Ramos (cell line): Measurements from ENCODE around the gene CDHR3.
"Not testable (repeated sequence)": the region's sequence is repeated elsewhere in the genome, so short reads cannot be mapped to it uniquely, and the experiment has no call there.

ENCODE experiments used
- in situ Hi-C: fragments of 300-500 bp; cut with MboI; formaldehyde crosslinking; loops from one replicate; pipeline ENCODE4 v1.14.3; 2022; ENCODE audit warnings: low sequenced_read_pairs; ENCODE audit not compliant: unreplicated experiment

The CDHR3 gene

GRCh38 chr7:105958012-105958411, 5.1 kb upstream of the CDHR3 start:
- in situ Hi-C loops: no loop called here

- in situ Hi-C loops: no loop called here
Observed at GRCh38 chr7:105962353-105962752, 711 bp upstream of the CDHR3 start.

- in situ Hi-C loops: no loop called here
Observed at GRCh38 chr7:105971845-105972244, 8.8 kb downstream of the CDHR3 start.

- in situ Hi-C loops: no loop called here
Observed at GRCh38 chr7:105972276-105972675, 9.2 kb downstream of the CDHR3 start.

GRCh38 chr7:105974471-105974870, 11.4 kb downstream of the CDHR3 start:
- in situ Hi-C loops: no loop called here

- in situ Hi-C loops: no loop called here
Observed at GRCh38 chr7:105975770-105976417, 12.8 kb downstream of the CDHR3 start.

GRCh38 chr7:105976868-105977267, 13.8 kb downstream of the CDHR3 start:
- in situ Hi-C loops: no loop called here

GRCh38 chr7:105978035-105978434, 15.0 kb downstream of the CDHR3 start:
- in situ Hi-C loops: no loop called here

GRCh38 chr7:105978974-105979373, 15.9 kb downstream of the CDHR3 start:
- in situ Hi-C loops: no loop called here

GRCh38 chr7:105979405-105979804, 16.3 kb downstream of the CDHR3 start:
- in situ Hi-C loops: no loop called here

- in situ Hi-C loops: no loop called here
Observed at GRCh38 chr7:105980645-105981396, 17.8 kb downstream of the CDHR3 start.

GRCh38 chr7:105982388-105982787, 19.3 kb downstream of the CDHR3 start:
- in situ Hi-C loops: no loop called here

GRCh38 chr7:105984808-105985207, 21.7 kb downstream of the CDHR3 start:
- in situ Hi-C loops: not testable (repeated sequence)

- in situ Hi-C loops: no loop called here
Observed at GRCh38 chr7:105985229-105985628, 22.2 kb downstream of the CDHR3 start.

GRCh38 chr7:105985672-105986215, 22.7 kb downstream of the CDHR3 start:
- in situ Hi-C loops: no loop called here

GRCh38 chr7:105987046-105987445, 24.0 kb downstream of the CDHR3 start:
- in situ Hi-C loops: no loop called here

- in situ Hi-C loops: no loop called here
Observed at GRCh38 chr7:105988276-105988675, 25.2 kb downstream of the CDHR3 start.

- in situ Hi-C loops: no loop called here
Observed at GRCh38 chr7:105989191-105989590, 26.1 kb downstream of the CDHR3 start.

- in situ Hi-C loops: no loop called here
Observed at GRCh38 chr7:105989686-105990085, 26.6 kb downstream of the CDHR3 start.

GRCh38 chr7:105990141-105990540, 27.1 kb downstream of the CDHR3 start:
- in situ Hi-C loops: no loop called here

GRCh38 chr7:105990727-105991453, 27.8 kb downstream of the CDHR3 start:
- in situ Hi-C loops: no loop called here
